NCI-H146 treated with DMSO at 0.1 percent for 48 hours (cell line): Measurements from ENCODE around the gene LDHA.
"Not testable (repeated sequence)": the region's sequence is repeated elsewhere in the genome, so short reads cannot be mapped to it uniquely, and the experiment has no call there.

Source experiments
- DNase-seq: peaks from one replicate; lab custom pipeline; 2025; ENCODE audit not compliant: unreplicated experiment; lab: John Stamatoyannopoulos, UW

The LDHA gene

DNA sequence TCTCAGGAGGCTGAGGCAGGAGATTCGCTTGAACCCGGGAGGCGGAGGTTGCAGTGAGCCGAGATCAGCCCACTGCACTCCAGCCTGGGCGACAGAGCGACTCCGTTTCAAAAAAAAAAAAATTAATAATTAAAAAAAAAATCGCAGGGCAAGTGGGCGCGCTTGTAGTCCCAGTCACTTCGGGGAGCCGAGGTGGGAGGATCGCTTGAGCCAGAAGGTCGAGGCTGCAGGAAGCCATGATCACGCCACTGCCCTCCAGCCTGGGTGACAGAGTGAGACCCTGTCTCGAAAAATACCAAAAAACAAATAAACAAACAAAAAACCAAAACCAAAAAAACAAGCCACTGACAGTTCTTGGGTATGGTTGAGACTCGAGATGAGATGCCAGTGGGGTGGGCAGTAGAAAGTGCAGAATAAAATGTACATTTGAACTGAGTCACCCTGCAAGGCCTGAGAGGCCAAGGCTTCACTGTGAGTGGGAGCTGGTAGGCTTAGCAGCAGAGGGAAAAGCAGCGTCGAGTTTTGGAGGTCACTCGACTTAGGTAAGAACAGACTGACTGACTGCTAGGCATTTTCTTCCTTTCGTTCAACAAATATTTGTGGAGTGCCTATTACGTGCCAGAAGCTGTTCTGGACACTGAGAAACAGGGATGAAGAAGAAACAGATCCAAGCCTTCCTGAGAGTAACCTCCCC, 635 bp upstream of the LDHA start:
- DNase-seq = no peak

DNA sequence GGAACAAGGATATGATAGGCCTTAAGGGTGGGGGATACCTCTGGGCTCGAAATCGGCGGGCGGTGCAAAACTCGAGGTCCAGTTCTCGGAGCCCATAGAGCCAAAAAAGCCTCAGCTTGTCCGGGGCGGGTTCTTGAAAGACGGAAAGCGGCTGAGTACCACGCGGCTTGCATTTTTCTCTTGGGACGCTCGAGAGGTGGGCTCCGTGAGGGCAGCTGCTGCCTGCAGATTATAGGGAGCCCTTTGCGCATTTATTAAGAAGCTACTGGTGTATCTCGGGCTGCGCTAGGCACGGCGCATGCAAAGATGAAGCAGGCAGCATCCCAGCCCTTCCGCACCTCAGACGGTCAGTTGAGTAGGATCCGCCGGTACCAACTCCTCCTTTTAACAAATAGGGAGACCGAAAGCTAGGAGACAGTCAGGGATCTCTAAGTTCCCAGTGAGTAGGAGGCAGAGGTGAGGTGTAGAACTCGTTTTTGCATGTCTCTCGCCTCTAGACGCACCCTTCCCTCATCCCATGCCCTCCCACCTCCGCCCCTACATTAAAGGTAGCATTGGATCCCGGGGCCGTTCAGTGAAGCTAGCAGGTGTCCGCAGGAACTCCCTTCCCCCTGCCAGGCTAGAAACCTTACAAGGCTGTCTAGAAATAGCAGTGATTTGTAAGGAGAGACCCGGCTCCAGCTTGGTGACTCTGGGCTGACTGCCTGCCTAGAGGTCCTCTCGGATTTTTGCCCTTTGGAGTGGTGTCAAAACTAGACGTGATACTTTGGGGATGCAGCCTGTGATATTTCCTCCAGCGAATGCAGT, 768 bp downstream of the LDHA start:
- no peak for DNase-seq

- peak; percentile 95 for DNase-seq
These were observed 1.6 kb downstream of the LDHA start for GRCh38 chr11:18395735-18396504.

GRCh38 chr11:18397921-18398320, 3.6 kb downstream of the LDHA start:
- DNase-seq = no peak

DNA sequence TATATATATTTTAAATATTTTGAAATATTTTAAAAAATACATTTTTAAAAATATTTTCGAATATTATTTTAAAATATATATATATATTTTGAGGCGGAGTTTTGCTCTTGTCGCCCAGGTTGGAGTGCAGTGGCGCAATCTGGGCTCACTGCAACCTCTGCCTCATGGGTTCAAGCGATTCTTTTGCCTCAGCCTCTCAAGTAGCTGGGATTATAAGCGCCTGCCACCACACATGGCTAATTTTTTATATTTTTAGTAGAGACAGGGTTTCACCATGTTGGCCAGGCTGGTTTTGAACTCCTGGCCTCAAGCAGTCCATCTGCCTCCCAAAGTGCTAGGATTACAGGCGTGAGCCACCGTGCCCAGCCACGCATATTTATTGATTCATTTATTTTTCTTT, 6.7 kb downstream of the LDHA start:
- not testable (repeated sequence) for DNase-seq

GRCh38 chr11:18404062-18404461, 9.7 kb downstream of the LDHA start:
- no peak for DNase-seq

GRCh38 chr11:18407400-18407799, 13.0 kb downstream of the LDHA start:
- not testable (repeated sequence) for DNase-seq

DNA sequence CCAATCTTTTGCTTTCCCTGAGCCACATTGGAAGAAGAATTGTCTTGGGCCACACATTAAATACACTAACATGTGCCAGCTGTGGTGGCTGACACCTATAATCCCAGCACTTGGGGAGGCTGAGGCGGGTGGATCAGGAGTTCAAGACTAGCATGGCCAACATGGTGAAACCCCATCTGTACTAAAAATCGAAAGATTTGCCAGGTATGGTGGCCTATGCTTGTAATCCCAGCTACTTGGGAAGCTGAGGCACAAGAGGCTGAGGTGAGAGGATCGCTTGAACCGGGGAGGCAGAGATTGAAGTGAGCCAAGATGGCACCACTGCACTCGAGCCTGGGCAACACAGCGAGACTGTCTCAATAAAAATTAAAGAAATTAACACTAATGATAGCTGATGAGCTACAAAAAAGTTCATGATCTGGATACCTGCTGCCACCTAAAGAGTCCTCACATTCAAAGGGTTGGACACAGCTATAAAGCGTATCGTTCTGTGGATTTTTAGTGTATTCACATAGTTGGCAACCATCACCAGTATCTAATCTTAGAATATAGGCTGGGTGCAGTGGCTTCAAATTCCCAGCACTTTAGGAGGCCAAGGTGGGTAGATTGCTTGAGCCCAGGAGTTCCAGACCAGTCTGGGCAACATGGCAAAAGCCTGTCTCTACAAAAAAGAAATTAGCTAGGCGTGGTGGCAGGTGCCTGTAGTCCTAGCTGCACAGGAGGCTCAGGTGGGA, 14.4 kb downstream of the LDHA start:
- DNase-seq = no peak

DNA sequence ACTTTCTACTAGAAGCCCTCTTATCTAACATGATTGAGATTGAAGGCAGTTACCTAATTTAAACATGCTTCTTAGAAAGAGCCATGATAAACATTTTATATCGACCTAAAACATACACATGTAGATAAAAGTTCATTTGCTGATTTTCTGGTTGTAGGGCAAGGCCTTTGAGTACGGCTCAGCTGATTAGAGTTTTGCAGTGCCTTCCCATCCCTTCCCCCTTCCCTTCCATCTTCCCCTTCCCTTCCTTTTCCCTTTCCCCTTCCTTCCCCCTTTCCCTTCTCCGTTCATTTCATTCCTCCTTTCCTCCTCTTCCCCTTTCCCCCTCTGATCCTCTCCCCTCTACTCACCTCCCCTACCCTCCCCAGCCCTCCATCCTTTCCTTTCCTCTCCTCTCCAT, 22.1 kb downstream of the LDHA start:
- no peak for DNase-seq

DNA sequence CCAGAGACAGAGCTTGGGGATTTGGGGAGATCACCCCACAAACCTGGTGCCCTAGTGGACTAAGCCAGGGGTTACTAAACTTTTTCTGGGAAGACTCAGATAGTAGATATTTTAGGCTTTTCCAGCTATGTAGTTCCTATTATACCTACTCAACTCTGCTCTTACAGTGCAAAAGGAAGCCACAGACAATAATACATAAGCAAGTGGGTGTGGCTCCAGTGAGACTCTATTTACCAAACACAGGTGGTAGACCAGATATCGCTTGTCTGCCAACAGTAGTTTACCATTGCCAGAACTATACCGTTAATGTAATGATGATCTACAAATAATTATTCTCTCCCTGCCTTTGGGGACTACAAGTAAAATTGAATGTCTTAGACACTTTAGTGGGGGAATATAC, 24.7 kb downstream of the LDHA start:
- DNase-seq = no peak

- no peak for DNase-seq
These were observed 25.7 kb downstream of the LDHA start for GRCh38 chr11:18420067-18420466.

DNA sequence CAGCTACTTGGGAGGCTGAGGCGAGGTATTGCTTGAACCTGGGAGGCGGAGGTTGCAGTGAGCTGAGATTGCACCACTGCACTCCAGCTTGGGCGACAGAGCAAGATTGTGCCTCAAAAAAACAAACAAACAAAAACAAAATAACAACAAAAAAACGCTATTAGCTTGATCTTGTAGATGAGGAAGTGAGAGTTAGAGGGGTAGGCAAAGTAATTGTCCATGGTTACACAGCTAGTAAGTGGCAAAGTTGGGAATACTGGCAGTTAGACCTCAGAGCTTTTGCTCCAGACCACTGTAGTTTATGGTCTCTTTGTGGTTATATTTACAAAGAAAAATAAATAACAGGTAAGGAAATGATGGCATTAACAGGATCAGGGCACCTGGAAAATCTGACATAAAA, 32.9 kb downstream of the LDHA start:
- DNase-seq = no peak

GRCh38 chr11:18429332-18429731, 35.0 kb downstream of the LDHA start:
- no peak for DNase-seq

GRCh38 chr11:18438691-18439090, 44.3 kb downstream of the LDHA start:
- no peak for DNase-seq

- no peak for DNase-seq
These were observed 54.9 kb downstream of the LDHA start for GRCh38 chr11:18449251-18449650.

DNA sequence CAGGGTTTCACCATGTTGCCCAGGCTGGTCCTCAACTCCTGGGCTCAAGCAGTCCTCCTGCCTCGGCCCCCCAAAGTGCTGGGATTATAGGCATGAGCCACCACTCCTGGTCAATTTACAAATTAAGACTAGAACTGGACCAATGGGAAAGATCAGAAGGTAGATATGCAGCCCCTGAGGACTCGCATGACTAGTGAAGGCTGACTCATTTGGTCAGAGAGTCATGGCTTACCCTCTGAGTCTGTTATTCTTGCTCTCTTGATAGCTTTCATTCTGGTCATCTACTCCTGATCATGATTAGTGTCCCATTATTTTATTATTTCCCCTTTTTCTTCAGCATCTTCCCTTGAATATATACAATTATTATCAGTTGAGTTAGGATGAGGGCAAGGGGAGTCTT, 58.6 kb downstream of the LDHA start:
- DNase-seq = no peak

DNA sequence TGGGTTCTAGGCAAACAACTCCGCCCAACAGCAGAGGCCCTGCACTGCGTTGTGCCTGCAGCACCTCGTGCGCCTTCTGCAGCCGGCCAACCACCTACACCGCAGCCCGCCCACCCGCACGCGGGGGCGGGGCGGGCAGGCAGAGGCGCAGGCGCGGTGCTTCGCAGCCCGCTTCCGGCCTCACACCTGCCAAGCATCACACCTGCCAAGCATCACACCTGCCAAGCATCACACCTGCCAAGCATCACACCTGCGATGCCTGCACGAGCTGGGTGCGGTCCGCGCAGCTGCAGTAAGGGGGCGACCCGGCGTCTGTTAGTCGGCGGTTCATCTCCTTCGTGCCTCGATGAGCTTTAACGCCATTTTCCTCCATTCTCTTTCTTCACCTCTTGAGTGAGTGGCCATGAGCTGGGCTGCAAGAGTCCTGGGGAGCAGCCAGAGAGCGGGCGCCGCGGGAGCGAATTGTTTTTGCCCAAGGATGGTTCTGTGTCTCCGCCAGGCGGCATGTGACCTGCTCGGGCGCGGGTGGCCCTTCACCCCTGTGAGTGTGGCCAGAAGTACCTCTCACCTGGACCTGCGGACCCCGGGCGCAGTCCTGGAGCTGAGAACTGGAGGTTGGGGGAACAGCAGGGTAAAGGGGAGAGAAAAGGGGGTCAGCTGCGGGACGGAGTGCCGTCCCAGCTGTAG, 61.5 kb downstream of the LDHA start, which contains the start of gene LDHAL6A:
Gene LDHAL6A (plus strand): TSS at position 171 of the 687 bp plus-strand sequence. CDS start 825 bp downstream, outside the sequence.
- no peak for DNase-seq

- peak; percentile 79 for DNase-seq
These were observed 63.1 kb downstream of the LDHA start for GRCh38 chr11:18457450-18457849.
